Measurements from ENCODE around the gene ZC3H18. TPM values are rescaled to one million over a fixed set of nuclear protein-coding genes. Genes with fewer than 3 reads are reported as not detected.
A peak's percentile ranks its signal among the peaks of the same experiment; 100 is the strongest.
"Not testable (repeated sequence)": the region's sequence is repeated elsewhere in the genome, so short reads cannot be mapped to it uniquely, and the experiment has no call there.

Gene ZC3H18
- polyA plus RNA-seq, 3 donors, result 5.5 to 36.4 (median 6.8) TPM

DNA sequence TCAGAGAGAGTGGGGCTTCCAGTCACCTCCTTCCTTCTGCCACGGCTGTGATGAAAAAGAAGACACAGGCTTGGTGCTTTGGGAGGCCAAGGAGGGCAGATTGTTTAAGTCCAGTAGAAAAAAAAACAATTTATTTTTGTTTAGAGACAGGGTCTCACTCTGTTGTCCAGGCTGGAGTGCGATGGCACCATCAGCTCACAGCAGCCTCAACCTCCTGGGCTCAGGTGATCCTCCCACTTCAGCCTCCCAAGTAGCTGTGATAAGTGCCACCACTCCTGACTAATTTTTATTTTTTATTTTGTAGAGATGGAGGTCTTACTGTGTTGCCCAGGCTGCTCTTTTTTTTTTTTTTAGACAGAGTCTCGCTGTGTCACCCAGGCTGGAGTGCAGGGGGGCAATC lies 95.4 kb downstream of the ZC3H18 start:
- Histone ChIP-seq H3K4me2 (replicated peaks; ENCODE audit: extremely low read depth, low read length, poor library complexity, severe bottlenecking) (no peak overlapping the region), H3K4me3 (replicated peaks in 1 of 3; ENCODE audit: low read depth in 2 of 3, low read length in 3 of 3) (no peak overlapping the region), H3K79me2 (ENCODE audit: insufficient read depth, low read length) (peaks cover 6% of the 10 kb centered on the region), H3K9me3 (replicated peaks in 1 of 2; ENCODE audit: control insufficient read depth in 1 of 2, insufficient read depth in 1 of 2, low read length in 2 of 2) (no peaks in the 10 kb centered on the region), H4K20me1 (ENCODE audit: insufficient read depth, low read length) (no peaks in the 10 kb centered on the region), H2AFZ (ENCODE audit: insufficient read depth, low read depth, low read length, poor library complexity, severe bottlenecking) (no peak overlapping the region), H3K9ac (ENCODE audit: insufficient read depth, low read length, poor library complexity, severe bottlenecking) (no peak overlapping the region), H3K36me3 (replicated peaks in 1 of 2; ENCODE audit: control insufficient read depth in 1 of 2, insufficient read depth in 2 of 2, low read length in 2 of 2) (no peaks in the 10 kb centered on the region), H3K27me3 (ENCODE audit: control insufficient read depth in 2 of 2, insufficient read depth in 2 of 2, low read length in 2 of 2) (no peaks in the 10 kb centered on the region), H3K27ac (ENCODE audit: low read depth in 1 of 2, low read length in 2 of 2) (no peak overlapping the region), H3K4me1 (ENCODE audit: control insufficient read depth in 1 of 2, insufficient read depth in 2 of 2, low read length in 2 of 2) (peaks cover 20 to 21% of the 10 kb centered on the region in 2 donors)
- TF ChIP-seq, protein P1, sequence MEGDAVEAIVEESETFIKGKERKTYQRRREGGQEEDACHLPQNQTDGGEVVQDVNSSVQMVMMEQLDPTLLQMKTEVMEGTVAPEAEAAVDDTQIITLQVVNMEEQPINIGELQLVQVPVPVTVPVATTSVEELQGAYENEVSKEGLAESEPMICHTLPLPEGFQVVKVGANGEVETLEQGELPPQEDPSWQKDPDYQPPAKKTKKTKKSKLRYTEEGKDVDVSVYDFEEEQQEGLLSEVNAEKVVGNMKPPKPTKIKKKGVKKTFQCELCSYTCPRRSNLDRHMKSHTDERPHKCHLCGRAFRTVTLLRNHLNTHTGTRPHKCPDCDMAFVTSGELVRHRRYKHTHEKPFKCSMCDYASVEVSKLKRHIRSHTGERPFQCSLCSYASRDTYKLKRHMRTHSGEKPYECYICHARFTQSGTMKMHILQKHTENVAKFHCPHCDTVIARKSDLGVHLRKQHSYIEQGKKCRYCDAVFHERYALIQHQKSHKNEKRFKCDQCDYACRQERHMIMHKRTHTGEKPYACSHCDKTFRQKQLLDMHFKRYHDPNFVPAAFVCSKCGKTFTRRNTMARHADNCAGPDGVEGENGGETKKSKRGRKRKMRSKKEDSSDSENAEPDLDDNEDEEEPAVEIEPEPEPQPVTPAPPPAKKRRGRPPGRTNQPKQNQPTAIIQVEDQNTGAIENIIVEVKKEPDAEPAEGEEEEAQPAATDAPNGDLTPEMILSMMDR (IDR thresholded peaks at IDR 0.05), result no peak
- H3K4me1 Mint-ChIP-seq, result peaks cover 19% of the 10 kb centered on the region
- DNase-seq, result no peak
- intact Hi-C loops (cut with micrococcal nuclease), result loop anchor here (2.0 to 10.0 kb wide), 2 partner anchors 13 to 91 kb away; partner anchors contain the start of gene ZC3H18 (in 1 of the 2)
- H3K36me3 Mint-ChIP-seq, result peaks cover 5 to 18% of the 10 kb centered on the region in 2 donors
- peaks cover under 1 to 3% (median 2%) of the 10 kb centered on the region in 3 donors for H3K27me3 Mint-ChIP-seq (ENCODE audit: low read depth in 3 of 3)
- H3K4me3 Mint-ChIP-seq, result no peak overlapping the region
- H3K9me3 Mint-ChIP-seq, result peaks cover 0 to 2% (median 0%) of the 10 kb centered on the region in 7 donors
- 100% methylated on average over 1 of the region's 3 CpGs for WGBS (ENCODE audit: insufficient coverage)
- no peak overlapping the region for H3K27ac Mint-ChIP-seq

GRCh38 chr16:88667461-88667860 lies 97.3 kb downstream of the ZC3H18 start:
- H4K20me1 ChIP-seq (ENCODE audit: insufficient read depth, low read length), result no peaks in the 10 kb centered on the region
- no peak for DNase-seq
- H3K4me3 Mint-ChIP-seq, result no peak overlapping the region
- H3K27me3 ChIP-seq (ENCODE audit: control insufficient read depth in 2 of 2, insufficient read depth in 2 of 2, low read length in 2 of 2), result no peaks in the 10 kb centered on the region
- peaks cover 6% of the 10 kb centered on the region for H3K4me1 Mint-ChIP-seq
- intact Hi-C loops (cut with micrococcal nuclease), result loop anchor here in 1 of 2 donors (10.0 kb wide), 1 partner anchor 93 kb away; the partner anchor contains the start of gene ZC3H18
- H3K9me3 ChIP-seq (replicated peaks in 1 of 2; ENCODE audit: control insufficient read depth in 1 of 2, insufficient read depth in 1 of 2, low read length in 2 of 2), result no peaks in the 10 kb centered on the region
- TF ChIP-seq, protein P1 (IDR thresholded peaks at IDR 0.05), result no peak
- WGBS (ENCODE audit: insufficient coverage), result 92% methylated on average over 2 of the region's 5 CpGs
- no peak overlapping the region for H2AFZ ChIP-seq (ENCODE audit: insufficient read depth, low read depth, low read length, poor library complexity, severe bottlenecking)
- peak overlapping the region in 1 of 7 donors; percentile 38 for H3K27ac Mint-ChIP-seq
- H3K79me2 ChIP-seq (ENCODE audit: insufficient read depth, low read length), result peaks cover 2% of the 10 kb centered on the region
- H3K27me3 Mint-ChIP-seq (ENCODE audit: low read depth in 3 of 3), result peaks cover 0 to 5% (median 2%) of the 10 kb centered on the region in 3 donors
- peaks cover 11 to 14% of the 10 kb centered on the region in 2 donors for H3K4me1 ChIP-seq (ENCODE audit: control insufficient read depth in 1 of 2, insufficient read depth in 2 of 2, low read length in 2 of 2)
- no peak overlapping the region for H3K4me3 ChIP-seq (replicated peaks in 1 of 3; ENCODE audit: low read depth in 2 of 3, low read length in 3 of 3)
- peaks cover 0 to 2% (median 0%) of the 10 kb centered on the region in 7 donors for H3K9me3 Mint-ChIP-seq
- no peak overlapping the region for H3K27ac ChIP-seq (ENCODE audit: low read depth in 1 of 2, low read length in 2 of 2)
- H3K4me2 ChIP-seq (replicated peaks; ENCODE audit: extremely low read depth, low read length, poor library complexity, severe bottlenecking), result no peak overlapping the region
- H3K9ac ChIP-seq (ENCODE audit: insufficient read depth, low read length, poor library complexity, severe bottlenecking), result no peak overlapping the region
- no peaks in the 10 kb centered on the region for H3K36me3 ChIP-seq (replicated peaks in 1 of 2; ENCODE audit: control insufficient read depth in 1 of 2, insufficient read depth in 2 of 2, low read length in 2 of 2)
- H3K36me3 Mint-ChIP-seq, result peaks cover 5 to 18% of the 10 kb centered on the region in 2 donors

- H3K27me3 Mint-ChIP-seq (ENCODE audit: low read depth in 3 of 3); H3K4me1 ChIP-seq (ENCODE audit: control insufficient read depth in 1 of 2, insufficient read depth in 2 of 2, low read length in 2 of 2); H3K4me2 ChIP-seq (replicated peaks; ENCODE audit: extremely low read depth, low read length, poor library complexity, severe bottlenecking); H2AFZ ChIP-seq (ENCODE audit: insufficient read depth, low read depth, low read length, poor library complexity, severe bottlenecking); H3K27me3 ChIP-seq (ENCODE audit: control insufficient read depth in 2 of 2, insufficient read depth in 2 of 2, low read length in 2 of 2); H3K9me3 ChIP-seq (replicated peaks in 1 of 2; ENCODE audit: control insufficient read depth in 1 of 2, insufficient read depth in 1 of 2, low read length in 2 of 2); H3K9ac ChIP-seq (ENCODE audit: insufficient read depth, low read length, poor library complexity, severe bottlenecking); H3K4me3 Mint-ChIP-seq; H3K9me3 Mint-ChIP-seq; H4K20me1 ChIP-seq (ENCODE audit: insufficient read depth, low read length); H3K79me2 ChIP-seq (ENCODE audit: insufficient read depth, low read length); H3K36me3 ChIP-seq (replicated peaks in 1 of 2; ENCODE audit: control insufficient read depth in 1 of 2, insufficient read depth in 2 of 2, low read length in 2 of 2); H3K4me3 ChIP-seq (replicated peaks in 1 of 3; ENCODE audit: low read depth in 2 of 3, low read length in 3 of 3); DNase-seq; H3K27ac ChIP-seq (ENCODE audit: low read depth in 1 of 2, low read length in 2 of 2); H3K4me1 Mint-ChIP-seq: not testable (repeated sequence)
- no CpG with 5 or more reads among the region's 8 CpGs for WGBS (ENCODE audit: insufficient coverage)
- Mint-ChIP-seq H3K36me3 (peaks cover 9 to 24% of the 10 kb centered on the region in 2 donors), H3K27ac (peak overlapping the region in 1 of 7 donors; percentile 18)
- intact Hi-C loops (cut with micrococcal nuclease), result loop anchor here in 1 of 2 donors (10.0 kb wide), 1 partner anchor 95 kb away; the partner anchor contains the start of gene ZC3H18
Measured at GRCh38 chr16:88669493-88669892, 99.3 kb downstream of the ZC3H18 start.

Measured in CD14-positive monocyte (primary cell).